Calu3 (cell line): ENCODE data around the gene SYNM. TPM values are rescaled to one million over a fixed set of nuclear protein-coding genes. Genes with fewer than 3 reads are reported as not detected.

Experiments
- BruUV-seq: library from RNA; stranded (reverse); fragments of 400-500 nt; replicated peaks from 2 replicates; lab custom pipeline; 2021; lab: Mats Ljungman, UMichigan
- CTCF ChIA-PET: fragments of 300-600 bp; sonication (Branson Sonifier 250); formaldehyde crosslinking; loops from one replicate; lab custom pipeline; 2022; ENCODE audit warnings: antibody characterized with exemption; lab: Charles Lee
- DNase-seq: peaks from one replicate; pipeline ENCODE4 v3.0.0; 2022
- H3K27ac Mint-ChIP-seq: one replicate; pipeline ENCODE4 v1.8.0; 2022; ENCODE audit warnings: mixed read lengths; ENCODE audit not compliant: unreplicated experiment
- H3K27me3 Mint-ChIP-seq: one replicate; pipeline ENCODE4 v1.8.0; 2022; ENCODE audit warnings: mixed read lengths; ENCODE audit not compliant: unreplicated experiment
- H3K36me3 Mint-ChIP-seq: one replicate; pipeline ENCODE4 v1.8.0; 2022; ENCODE audit warnings: mild to moderate bottlenecking, moderate library complexity, mixed read lengths; ENCODE audit not compliant: insufficient read depth, unreplicated experiment
- H3K4me1 Mint-ChIP-seq: one replicate; pipeline ENCODE4 v1.8.0; 2022; ENCODE audit warnings: mild to moderate bottlenecking, low read depth, mixed read lengths; ENCODE audit not compliant: unreplicated experiment
- H3K4me3 Mint-ChIP-seq: one replicate; pipeline ENCODE4 v1.8.0; 2022; ENCODE audit warnings: mild to moderate bottlenecking, low read depth, moderate library complexity, mixed read lengths; ENCODE audit not compliant: unreplicated experiment
- H3K9me3 Mint-ChIP-seq: one replicate; pipeline ENCODE4 v1.8.0; 2022; ENCODE audit warnings: low read depth, mixed read lengths; ENCODE audit not compliant: unreplicated experiment
- intact Hi-C: fragments of 100-400 bp; cut with micrococcal nuclease; formaldehyde crosslinking; loops from one replicate; pipeline ENCODE4 v1.10.0; 2022; ENCODE audit not compliant: unreplicated experiment
- total RNA-seq: library from RNA; stranded (reverse); gene quantifications from 2 replicates; pipeline ENCODE4 v1.2.3, GENCODE V29; 2022
- TF ChIP-seq, protein P1 (sequence below): fragments of 200-600 bp; IDR thresholded peaks from one replicate; pipeline ENCODE4 v1.8.0; 2022; ENCODE audit warnings: antibody characterized with exemption; ENCODE audit not compliant: unreplicated experiment

The SYNM gene
- total RNA-seq, 1 experiment from 2014 or later = 7.8 TPM

DNA sequence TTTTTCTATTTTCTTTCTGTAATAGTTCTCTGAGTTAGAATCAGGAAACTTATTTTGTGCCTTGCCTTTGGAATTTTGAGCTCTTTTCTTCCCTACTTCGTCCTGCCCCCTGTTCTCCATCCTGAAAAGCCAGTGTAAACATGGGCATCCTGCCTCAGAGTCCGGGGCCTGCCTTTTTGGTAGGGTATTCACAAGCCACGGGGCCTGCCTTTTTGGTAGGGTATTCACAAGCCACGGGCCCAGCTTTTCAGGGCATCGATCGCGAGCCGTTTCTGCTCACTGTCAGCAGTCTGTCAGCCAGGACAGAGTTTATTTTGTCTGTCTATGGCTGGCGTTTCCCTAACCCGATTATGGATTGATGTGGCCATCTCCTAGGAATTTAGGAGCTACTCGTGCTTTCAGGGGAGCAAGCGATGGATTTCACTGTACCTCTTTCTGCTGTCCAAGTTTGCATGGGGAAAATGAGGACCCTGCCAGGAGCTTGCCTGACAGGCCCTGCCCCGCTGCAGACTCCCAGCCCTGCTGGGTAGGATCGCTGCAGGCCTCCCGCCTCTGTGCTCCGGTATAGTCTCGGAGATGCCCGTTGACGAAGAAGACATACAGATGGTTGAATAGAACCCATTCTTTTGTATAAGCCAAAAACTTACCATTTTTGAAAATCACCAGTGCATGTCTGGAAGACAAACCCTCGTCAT, 12.8 kb downstream of the SYNM start:
- BruUV-seq = no TSS peak
- Mint-ChIP-seq H3K4me1 (no peaks in the 10 kb centered on the region), H3K4me3 (no peak overlapping the region), H3K27ac (no peak overlapping the region), H3K27me3 (no peaks in the 10 kb centered on the region), H3K36me3 (no peaks in the 10 kb centered on the region), H3K9me3 (no peaks in the 10 kb centered on the region)
- intact Hi-C loops = no loop called here
- TF ChIP-seq, protein P1, sequence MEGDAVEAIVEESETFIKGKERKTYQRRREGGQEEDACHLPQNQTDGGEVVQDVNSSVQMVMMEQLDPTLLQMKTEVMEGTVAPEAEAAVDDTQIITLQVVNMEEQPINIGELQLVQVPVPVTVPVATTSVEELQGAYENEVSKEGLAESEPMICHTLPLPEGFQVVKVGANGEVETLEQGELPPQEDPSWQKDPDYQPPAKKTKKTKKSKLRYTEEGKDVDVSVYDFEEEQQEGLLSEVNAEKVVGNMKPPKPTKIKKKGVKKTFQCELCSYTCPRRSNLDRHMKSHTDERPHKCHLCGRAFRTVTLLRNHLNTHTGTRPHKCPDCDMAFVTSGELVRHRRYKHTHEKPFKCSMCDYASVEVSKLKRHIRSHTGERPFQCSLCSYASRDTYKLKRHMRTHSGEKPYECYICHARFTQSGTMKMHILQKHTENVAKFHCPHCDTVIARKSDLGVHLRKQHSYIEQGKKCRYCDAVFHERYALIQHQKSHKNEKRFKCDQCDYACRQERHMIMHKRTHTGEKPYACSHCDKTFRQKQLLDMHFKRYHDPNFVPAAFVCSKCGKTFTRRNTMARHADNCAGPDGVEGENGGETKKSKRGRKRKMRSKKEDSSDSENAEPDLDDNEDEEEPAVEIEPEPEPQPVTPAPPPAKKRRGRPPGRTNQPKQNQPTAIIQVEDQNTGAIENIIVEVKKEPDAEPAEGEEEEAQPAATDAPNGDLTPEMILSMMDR = no peak
- DNase-seq = no peak
- CTCF ChIA-PET = interaction anchor here (0.7 kb wide), 1 partner anchor 17 kb away, joined by 3 read pairs; no protein-coding TSS in a partner anchor

DNA sequence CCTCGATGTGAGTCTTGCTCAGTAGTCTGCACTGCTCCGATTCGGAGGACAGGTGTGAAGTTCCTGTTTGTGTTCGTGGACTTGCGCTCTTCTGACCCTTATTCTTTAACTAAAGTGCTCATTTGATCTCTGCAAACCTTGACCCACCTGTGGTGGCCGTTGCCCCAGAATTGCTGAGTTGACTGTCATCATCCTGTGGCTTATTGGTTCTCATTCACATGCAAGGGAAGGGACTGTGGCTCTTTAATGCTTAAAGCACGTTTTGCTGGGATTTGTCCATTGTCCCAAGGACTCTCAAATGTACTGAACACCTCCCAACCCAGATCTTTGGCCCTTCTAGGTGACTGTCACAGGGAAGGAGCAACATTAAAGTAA, 13.4 kb downstream of the SYNM start:
- Mint-ChIP-seq H3K9me3 (no peaks in the 10 kb centered on the region), H3K4me3 (no peak overlapping the region), H3K4me1 (peaks cover 4% of the 10 kb centered on the region), H3K27me3 (no peaks in the 10 kb centered on the region), H3K27ac (no peak overlapping the region), H3K36me3 (peaks cover 2% of the 10 kb centered on the region)
- intact Hi-C loops = no loop called here
- CTCF ChIA-PET = no interaction called here
- TF ChIP-seq, protein P1 = no peak
- BruUV-seq = no TSS peak
- no peak for DNase-seq

DNA sequence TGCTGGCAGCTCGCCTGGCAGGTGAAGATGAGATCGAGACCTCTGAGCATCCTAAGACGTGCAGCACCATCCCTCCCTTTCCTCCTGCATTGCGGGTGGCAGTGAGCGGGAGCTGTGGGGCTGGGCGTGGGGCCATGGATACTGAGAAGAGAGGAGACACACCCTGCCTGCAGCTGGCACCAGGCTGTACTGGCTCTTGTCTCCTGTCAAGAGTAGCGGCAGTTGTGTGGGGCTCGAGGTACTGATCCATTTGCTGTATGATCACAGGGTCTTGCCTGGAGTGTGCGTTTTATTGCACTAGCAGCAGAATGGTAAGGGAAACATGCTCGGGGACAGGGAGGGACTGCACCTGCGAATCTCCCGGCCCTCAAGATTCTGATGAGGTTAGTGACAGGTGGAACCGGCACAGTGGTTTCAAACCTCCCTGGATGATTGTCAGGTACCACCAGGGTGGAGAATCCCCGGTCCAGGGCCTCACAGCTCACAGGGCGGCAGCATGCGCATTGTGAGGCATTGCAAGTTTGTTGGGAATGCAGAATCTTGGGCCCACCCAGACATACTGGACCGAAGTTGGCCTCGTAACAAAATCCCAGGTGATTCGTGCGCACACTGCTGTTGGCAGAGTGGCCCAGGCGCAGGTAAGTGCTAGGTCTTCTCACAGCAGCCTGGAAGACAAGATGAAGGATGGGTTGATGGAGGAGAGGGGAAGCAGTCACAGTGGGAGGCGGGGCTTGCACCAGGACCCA, 14.1 kb downstream of the SYNM start:
- intact Hi-C loops = no loop called here
- H3K36me3 Mint-ChIP-seq = peaks cover 9% of the 10 kb centered on the region
- CTCF ChIA-PET = no interaction called here
- DNase-seq = no peak
- H3K27me3 Mint-ChIP-seq = no peaks in the 10 kb centered on the region
- no peaks in the 10 kb centered on the region for H3K9me3 Mint-ChIP-seq
- no peak overlapping the region for H3K27ac Mint-ChIP-seq
- TF ChIP-seq, protein P1 = no peak
- H3K4me1 Mint-ChIP-seq = peaks cover 11% of the 10 kb centered on the region
- H3K4me3 Mint-ChIP-seq = no peak overlapping the region
- no TSS peak for BruUV-seq

DNA sequence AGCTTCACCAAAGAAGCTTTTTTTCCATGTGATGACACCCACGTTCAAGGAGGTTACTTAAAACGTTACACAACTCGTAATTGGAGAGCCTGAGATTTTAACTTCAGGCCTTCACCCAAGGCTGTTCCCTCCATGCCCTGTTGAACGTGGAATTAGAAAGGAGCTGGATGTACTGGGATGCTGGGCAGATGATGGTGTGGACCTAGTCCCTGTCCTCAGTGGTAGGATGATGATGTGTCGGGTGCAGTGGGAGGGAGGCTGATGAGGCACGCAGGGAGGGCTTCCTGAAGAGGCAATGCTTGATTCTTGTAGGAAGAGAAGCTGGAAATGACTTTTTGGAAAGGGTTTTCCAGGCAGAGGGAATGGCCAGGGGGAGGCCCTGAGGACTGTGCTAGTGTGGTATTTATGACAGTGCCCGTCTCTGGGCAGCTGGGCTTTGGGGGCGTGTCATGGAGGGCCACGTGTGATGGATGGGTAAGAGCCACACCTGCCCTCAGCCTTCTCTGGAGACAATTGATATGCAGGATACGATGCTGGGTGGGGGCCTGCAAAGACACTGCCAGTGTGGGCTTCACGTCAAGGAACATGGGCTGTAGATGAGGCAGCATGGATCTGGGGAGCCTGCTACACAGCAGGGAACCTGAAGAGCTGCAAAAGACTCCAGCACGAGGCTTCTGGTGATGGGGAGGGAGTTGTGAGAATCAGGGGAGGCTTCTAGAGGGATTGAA, 15.3 kb downstream of the SYNM start:
- no peaks in the 10 kb centered on the region for H3K27me3 Mint-ChIP-seq
- peaks cover 18% of the 10 kb centered on the region for H3K4me1 Mint-ChIP-seq
- intact Hi-C loops = loop anchor here (5.0 kb wide), 1 partner anchor 92 kb away; no protein-coding TSS in a partner anchor
- H3K27ac Mint-ChIP-seq = no peak overlapping the region
- CTCF ChIA-PET = no interaction called here
- no peak for DNase-seq
- H3K36me3 Mint-ChIP-seq = peaks cover 11% of the 10 kb centered on the region
- TF ChIP-seq, protein P1 = no peak
- H3K4me3 Mint-ChIP-seq = no peak overlapping the region
- BruUV-seq = no TSS peak
- H3K9me3 Mint-ChIP-seq = no peaks in the 10 kb centered on the region
